Progenitor cell of endocrine pancreas (in vitro differentiated cells): ENCODE results near the gene CHST15. TPM values are rescaled to one million over a fixed set of nuclear protein-coding genes. Genes with fewer than 3 reads are reported as not detected.

Experiments
- total RNA-seq: library from RNA; stranded (reverse); gene quantifications from 2 replicates; pipeline ENCODE4 v1.2.1, GENCODE V29; 2021

CHST15 gene
- total RNA-seq, 1 donor from 2014 or later = 7.9 TPM

Other genes with a start within 250 kb of the CHST15 start
- gene CPXM2, start 201.8 kb downstream of the CHST15 start, total RNA-seq = 0.14 and 0.18 TPM in 2 replicates